B cell (primary cell): Measurements from ENCODE around the gene ALDH9A1.

Experiments used
- CTCF ChIP-seq: fragments of 200-600 bp; IDR thresholded peaks from one replicate; pipeline ENCODE4 v1.8.0; 2022; ENCODE audit warnings: antibody characterized with exemption, mild to moderate bottlenecking
- EZH2 ChIP-seq: IDR thresholded peaks from 2 replicates; pipeline ENCODE4 v1.6.1; 2012; ENCODE audit warnings: borderline replicate concordance, low read depth, mild to moderate bottlenecking, moderate library complexity, low read length; ENCODE audit not compliant: insufficient read depth, poor library complexity, severe bottlenecking

GRCh38 chr1:165675794-165676193 is 22.6 kb downstream of the ALDH9A1 start:
- TF ChIP-seq CTCF (no peak), EZH2 (no peak)
